K562 (cell line): ENCODE data around the gene MTERF2. TPM values are rescaled to one million over a fixed set of nuclear protein-coding genes. Genes with fewer than 3 reads are reported as not detected.
A peak's percentile ranks its signal among the peaks of the same experiment; 100 is the strongest.

Experiments
- ATAC-seq: fragments of 200-7000 bp; cut with Tn5 transposase; 3 replicates; pipeline ENCODE4 v1.9.1; 2020; ENCODE audit warnings: moderate library complexity
- BruUV-seq: library from RNA; stranded (reverse); fragments of 400-500 nt; replicated peaks from 2 replicates; lab custom pipeline; 2021; lab: Mats Ljungman, UMichigan
- CTCF ChIA-PET: fragments of 300-600 bp; formaldehyde crosslinking; extraction: SDS; loops from one replicate; lab custom pipeline; 2021; ENCODE audit warnings: low intra/inter-chr PET ratio; lab: Yijun Ruan, JAX
- POLR2A ChIA-PET: fragments of 300-600, 350-650 bp; sonication (Branson Sonifier 250); formaldehyde crosslinking; extraction: SDS; loops from one replicate; lab custom pipeline; 2021; ENCODE audit warnings: antibody characterized with exemption, inconsistent platforms; lab: Yijun Ruan, JAX
- DNase-seq, 4 experiments: peaks; one replicate each; pipeline versions ENCODE4 v3.0.0 to v3.0.0-alpha.2; 2011 to 2018; ENCODE audit warnings: low spot score in 3 of 4, mixed read lengths in 3 of 4; ENCODE audit errors: extremely low read depth in 1 of 4
- FAIRE-seq: peaks from 2 replicates; lab custom pipeline; 2011; peaks lifted over from hg19 to GRCh38; lab: Jason Lieb, UNC
- H2AFZ ChIP-seq: 2 replicates; pipeline ENCODE4 v1.6.0; 2011; ENCODE audit warnings: low read depth, low read length, control low read depth, inconsistent platforms
- H3K27ac ChIP-seq: fragments of 200-600 bp; 3 replicates; pipeline ENCODE4 v1.8.0; 2011; ENCODE audit warnings: low read depth, mild to moderate bottlenecking, control low read depth, inconsistent platforms, low read length, moderate library complexity, mixed read lengths; ENCODE audit errors: extremely low read depth
- H3K27me3 ChIP-seq, 2 experiments: fragments of 300-600 bp in 1 of 2; 2 replicates in 1 of 2; 3 replicates in 1 of 2; pipeline versions ENCODE4 v1.6.0 to v1.8.0; 2011; ENCODE audit warnings: inconsistent platforms in 2 of 2, low read length in 2 of 2, mild to moderate bottlenecking in 1 of 2, mixed read lengths in 1 of 2, moderate library complexity in 1 of 2; ENCODE audit not compliant: control insufficient read depth in 2 of 2, insufficient read depth in 2 of 2
- H3K36me3 ChIP-seq: fragments of 300-600 bp; 3 replicates; pipeline ENCODE4 v1.8.0; 2011; ENCODE audit warnings: mild to moderate bottlenecking, low read length, inconsistent platforms; ENCODE audit not compliant: control insufficient read depth, insufficient read depth
- H3K4me1 ChIP-seq, 2 experiments: fragments of 200-600 bp in 1 of 2; replicated peaks in 1 of 2; 2 replicates in 1 of 2; 3 replicates in 1 of 2; pipeline versions ENCODE4 v1.5.1 to v1.8.0; 2011; ENCODE audit warnings: inconsistent platforms in 2 of 2, low read length in 2 of 2, mild to moderate bottlenecking in 1 of 2, mixed read lengths in 1 of 2, moderate library complexity in 1 of 2; ENCODE audit not compliant: control insufficient read depth in 2 of 2, insufficient read depth in 2 of 2
- H3K4me2 ChIP-seq: 2 replicates; pipeline ENCODE4 v1.6.1; 2011; ENCODE audit warnings: low read length, control low read depth, inconsistent platforms, mixed read lengths; ENCODE audit not compliant: insufficient read depth
- H3K4me3 ChIP-seq: fragments of 200-600 bp; sonication (generic), shearing (Covaris generic); 2 replicates; pipeline ENCODE4 v1.5.1; 2016; ENCODE audit warnings: control low read depth, inconsistent platforms
- H3K79me2 ChIP-seq: fragments of 200-600 bp; 3 replicates; pipeline ENCODE4 v1.8.0; 2011; ENCODE audit warnings: low read length, inconsistent platforms; ENCODE audit not compliant: control insufficient read depth, insufficient read depth
- H3K9ac ChIP-seq, 2 experiments: 2 replicates each; pipeline versions ENCODE4 v1.6.0 to v1.6.1; 2011; ENCODE audit warnings: low read depth in 2 of 2, low read length in 2 of 2, control low read depth in 1 of 2, inconsistent platforms in 1 of 2, mild to moderate bottlenecking in 1 of 2, mixed read lengths in 1 of 2; ENCODE audit not compliant: insufficient read depth in 1 of 2
- H3K9me1 ChIP-seq: one replicate; pipeline ENCODE4 v1.6.0; 2011; ENCODE audit warnings: inconsistent platforms, mild to moderate bottlenecking, low read length, moderate library complexity; ENCODE audit not compliant: control insufficient read depth, insufficient read depth
- H3K9me3 ChIP-seq: replicated peaks from 2 replicates; pipeline ENCODE4 v1.5.1; 2011; ENCODE audit warnings: low read depth, low read length, inconsistent platforms; ENCODE audit not compliant: control insufficient read depth, insufficient read depth
- H4K20me1 ChIP-seq: replicated peaks from 2 replicates; pipeline ENCODE4 v1.6.1; 2011; ENCODE audit warnings: low read length, inconsistent platforms, mixed read lengths; ENCODE audit not compliant: control insufficient read depth, insufficient read depth
- BRD4 ChIP-seq: fragments of 200-600 bp; sonication (generic); IDR thresholded peaks from 2 replicates; pipeline ENCODE4 v1.6.1; 2017; ENCODE audit warnings: inconsistent platforms
- CCNT2 ChIP-seq: IDR thresholded peaks from 2 replicates; pipeline ENCODE4 v1.6.1; 2011; ENCODE audit warnings: borderline replicate concordance, low read depth, mild to moderate bottlenecking, moderate library complexity, mixed read lengths, low read length; ENCODE audit not compliant: insufficient read length; ENCODE audit errors: extremely low read depth
- EHMT2 ChIP-seq: fragments of 450-650 bp; IDR thresholded peaks from 2 replicates; pipeline ENCODE4 v1.6.1; 2018; ENCODE audit warnings: antibody characterized with exemption
- HDGF ChIP-seq: fragments of 450-650 bp; IDR thresholded peaks from 2 replicates; pipeline ENCODE4 v1.6.1; 2016
- LEF1 ChIP-seq: fragments of 450-650 bp; IDR thresholded peaks from 2 replicates; pipeline ENCODE4 v1.6.1; 2016; ENCODE audit warnings: mild to moderate bottlenecking
- PKNOX1 ChIP-seq: fragments of 450-650 bp; IDR thresholded peaks from 2 replicates; pipeline ENCODE4 v1.6.1; 2016
- RBBP5 ChIP-seq: fragments of 200-600 bp; sonication (generic); IDR thresholded peaks from 2 replicates; pipeline ENCODE4 v1.6.1; 2012; ENCODE audit warnings: borderline replicate concordance, mild to moderate bottlenecking, low read length, control low read depth, inconsistent platforms; ENCODE audit not compliant: insufficient read depth, poor library complexity, severe bottlenecking
- RFX7 ChIP-seq: fragments of 250-450 bp; sonication (Bioruptor Pico); IDR thresholded peaks from 2 replicates; pipeline ENCODE4 v1.5.1; 2021; ENCODE audit warnings: mild to moderate bottlenecking
- XRCC5 ChIP-seq: fragments of 200-400 bp; formaldehyde crosslinking; IDR thresholded peaks from 2 replicates; pipeline ENCODE4 v1.6.1; 2017; ENCODE audit warnings: low read depth, mild to moderate bottlenecking, low read length
- ZBED1 ChIP-seq: IDR thresholded peaks from 2 replicates; pipeline ENCODE4 v1.6.1; 2014
- ZKSCAN1 ChIP-seq: fragments of 150-350 bp; IDR thresholded peaks from 2 replicates; pipeline ENCODE4 v1.6.1; 2016; ENCODE audit warnings: low read depth, low read length
- ZNF316 ChIP-seq: fragments of 450-650 bp; IDR thresholded peaks from 2 replicates; pipeline ENCODE4 v1.6.1; 2016
- WGBS: fragments of 100-300 bp; shearing (Covaris generic); methylation state at CpG from one replicate; pipeline ENCODE4 v1.1.6; 2016; ENCODE audit warnings: low coverage, mixed read lengths; ENCODE audit not compliant: insufficient coverage; ENCODE audit errors: missing lambda C conversion rate; 5-methylcytosine and 5-hydroxymethylcytosine counted together
- in situ Hi-C: fragments of 300-500 bp; cut with MboI; formaldehyde crosslinking; loops from 4 replicates; pipeline ENCODE4 v1.15.0; 2018; ENCODE audit warnings: inconsistent platforms, mixed read lengths
- intact Hi-C: fragments of 100-400 bp; cut with micrococcal nuclease; formaldehyde crosslinking; loops from 2 replicates; pipeline ENCODE4 v1.14.2; 2022
- polyA plus RNA-seq, 8 experiments: library from polyadenylated mRNA; depleted of rRNA in 4 of 8; stranded (reverse) in 5 of 8; unstranded in 3 of 8; fragments of >200 nt; fragmentation: Nextera tagmentation in 2 of 8; fragmentation: Illumina TruSeq in 1 of 8; extraction: Ambion mirVana in 2 of 8; extraction: Trizol in 1 of 8; gene quantifications; 2 replicates each; pipeline versions ENCODE4 v1.2.1 to v1.2.3, GENCODE V29; 2011 to 2014; ENCODE audit warnings: inconsistent platforms in 1 of 8, missing spikeins in 1 of 8
- total RNA-seq, 7 experiments: library from RNA; depleted of rRNA in 6 of 7; stranded (reverse); fragments of >200 nt in 6 of 7; fragmentation: Illumina TruSeq in 2 of 7; extraction: Trizol in 2 of 7; gene quantifications; 2 replicates each; pipeline versions ENCODE4 v1.2.1 to v1.2.3, GENCODE V29; 2011 to 2021; ENCODE audit warnings: low replicate concordance in 1 of 7

The MTERF2 gene
- total and polyA plus RNA-seq, 9 of the 15 experiments (the other 6 are each of a cell fraction or from before 2014, with no cell fraction given), result 10.0 to 63.2 (median 33.2) TPM

DNA sequence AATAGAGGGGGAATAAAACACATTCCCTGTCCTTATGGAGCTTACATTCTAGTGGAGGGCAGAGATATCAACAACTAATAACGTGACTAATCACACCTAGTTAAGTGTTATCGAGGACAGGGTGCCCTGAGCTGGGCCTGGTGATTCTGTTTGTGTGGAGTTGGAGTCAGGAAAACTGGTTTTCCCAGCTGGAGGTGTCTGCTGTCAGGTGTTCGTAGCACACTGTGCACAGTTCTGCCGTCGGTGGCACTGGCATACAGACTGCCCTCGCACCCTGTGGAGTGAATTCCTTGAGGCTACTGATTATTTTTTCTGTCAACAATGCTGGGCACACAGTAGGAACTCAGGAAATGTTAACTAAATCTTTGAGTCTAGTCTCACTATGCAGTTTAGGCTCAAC, 900 bp upstream of the MTERF2 start:
- no peak overlapping the region for H3K4me3 ChIP-seq
- 0 out of 2 replicates have a peak, but pooled peaks have one; percentile 41 for TF ChIP-seq ZKSCAN1
- no peak for TF ChIP-seq EHMT2
- 0 out of 2 replicates have a peak, but pooled peaks have one; percentile 52 for TF ChIP-seq ZNF316

GRCh38 chr12:106986135-106986534, 811 bp downstream of the MTERF2 start:
- WGBS, result 2% methylated on average over 4 of the region's 4 CpGs
- DNase-seq (no peak), FAIRE-seq (no peak), ATAC-seq (no peak)
- in situ Hi-C loops (no loop called here), intact Hi-C loops (loop anchor here (2.0 to 5.0 kb wide), 2 partner anchors 29 to 91 kb away; no protein-coding TSS in a partner anchor)
- Histone ChIP-seq H3K9ac (peak overlapping the region; percentile 79 to 97), H3K79me2 (peaks cover 38% of the 10 kb centered on the region), H3K4me3 (peak overlapping the region; percentile 64), H3K4me2 (peak overlapping the region; percentile 91), H3K9me3 (peaks cover 5% of the 10 kb centered on the region; the same call in 1 of the 2 replicates), H3K36me3 (peaks cover 39% of the 10 kb centered on the region), H3K9me1 (no peaks in the 10 kb centered on the region), H2AFZ (peak overlapping the region; percentile 80; the same call in 1 of the 2 replicates), H3K27me3 (no peaks in the 10 kb centered on the region), H3K27ac (peak overlapping the region; percentile 85), H4K20me1 (no peaks in the 10 kb centered on the region), H3K4me1 (peaks cover 16 to 25% of the 10 kb centered on the region in 2 experiments)
- ChIA-PET POLR2A (interaction anchor here (0.6 to 4.0 kb wide), 6 partner anchors 10 to 108 kb away, joined by 3 to 18 read pairs (median 4); partner anchors contain the start of gene TMEM263), CTCF (no interaction called here)
- no TSS peak for BruUV-seq
- TF ChIP-seq PKNOX1 (peak; percentile 39; the same call in 1 of the 2 replicates), CCNT2 (no peak), XRCC5 (no peak), LEF1 (peak; percentile 60; the same call in 1 of the 2 replicates), RBBP5 (peak; percentile 8), RFX7 (CRISPR knock-in tag) (no peak), HDGF (no peak), ZBED1 (no peak), BRD4 (0 out of 2 replicates have a peak, but pooled peaks have one; percentile 35)

More for the DNA sequence above, 900 bp upstream of the MTERF2 start:
- no TSS peak for BruUV-seq
- H3K9me1 ChIP-seq, result no peaks in the 10 kb centered on the region
- DNase-seq (no peak), FAIRE-seq (no peak), ATAC-seq (no peak)
- WGBS, result 84% methylated on average over 6 of the region's 6 CpGs
- H3K79me2 ChIP-seq, result peaks cover 37% of the 10 kb centered on the region
- H3K9me3 ChIP-seq, result peaks cover 5% of the 10 kb centered on the region; the same call in 1 of the 2 replicates
- H3K27me3 ChIP-seq, result no peaks in the 10 kb centered on the region
- POLR2A ChIA-PET, result interaction anchor here (0.6 to 2.4 kb wide), 5 partner anchors 9 to 32 kb away, joined by 3 to 13 read pairs (median 3); partner anchors contain the start of gene TMEM263
- peak overlapping the region; percentile 80 for H2AFZ ChIP-seq
- H3K4me2 ChIP-seq, result 0 out of 2 replicates have a peak overlapping the region, but pooled peaks have one; percentile 1
- intact Hi-C loops (loop anchor here (1.0 to 5.0 kb wide), 3 partner anchors 31 to 104 kb away; no protein-coding TSS in a partner anchor), in situ Hi-C loops (no loop called here)
- peak overlapping the region in 1 of 2 experiments; percentile 79; a peak in 1 of 4 replicates for H3K9ac ChIP-seq
- H4K20me1 ChIP-seq, result no peaks in the 10 kb centered on the region
- CTCF ChIA-PET, result no interaction called here
- H3K27ac ChIP-seq, result no peak overlapping the region
- H3K36me3 ChIP-seq, result peaks cover 28% of the 10 kb centered on the region
- H3K4me1 ChIP-seq, result peaks cover 16 to 25% of the 10 kb centered on the region in 2 experiments
